K562 (cell line): ENCODE measurements around the gene PLAGL1. TPM values are rescaled to one million over a fixed set of nuclear protein-coding genes. Genes with fewer than 3 reads are reported as not detected.
A peak's percentile ranks its signal among the peaks of the same experiment; 100 is the strongest.

Experiments
- ARID1B ChIP-seq: fragments of 450-650 bp; IDR thresholded peaks from 2 replicates; pipeline ENCODE4 v1.6.1; 2016; ENCODE audit warnings: antibody characterized with exemption, mild to moderate bottlenecking, inconsistent platforms
- ATF7 ChIP-seq: fragments of 450-650 bp; IDR thresholded peaks from 2 replicates; pipeline ENCODE4 v1.7.1; 2014; ENCODE audit warnings: mild to moderate bottlenecking, moderate library complexity
- EWSR1 ChIP-seq: fragments of 450-650 bp; IDR thresholded peaks from 2 replicates; pipeline ENCODE4 v1.6.1; 2018; ENCODE audit warnings: borderline replicate concordance, mild to moderate bottlenecking, low read depth, moderate library complexity; ENCODE audit not compliant: partially characterized antibody
- EZH2 ChIP-seq: IDR thresholded peaks from 2 replicates; pipeline ENCODE4 v1.6.1; 2012; ENCODE audit warnings: low read depth, mild to moderate bottlenecking, inconsistent platforms, low read length, borderline replicate concordance
- GABPA ChIP-seq: fragments of 200-800 bp; sonication (Bioruptor generic); conservative IDR thresholded peaks from 2 replicates; pipeline ENCODE4 v1.6.1; 2016; ENCODE audit warnings: low read depth, missing genetic modification characterization, missing compliant biosample characterization
- MEIS2 ChIP-seq: fragments of 450-650 bp; IDR thresholded peaks from 2 replicates; pipeline ENCODE4 v1.6.1; 2014; ENCODE audit warnings: mild to moderate bottlenecking; ENCODE audit not compliant: partially characterized antibody
- MTA1 ChIP-seq: fragments of 450-650 bp; IDR thresholded peaks from 2 replicates; pipeline ENCODE4 v1.6.1; 2017; ENCODE audit warnings: borderline replicate concordance
- NEUROD1 ChIP-seq: fragments of 150-350 bp; IDR thresholded peaks from 2 replicates; pipeline ENCODE4 v1.6.1; 2014; ENCODE audit warnings: borderline replicate concordance, low read length, low read depth; ENCODE audit not compliant: partially characterized antibody
- NR2C2 ChIP-seq, 2 experiments: fragments of 200-800 bp in 1 of 2; sonication (Bioruptor generic) in 1 of 2; sonication (generic) in 1 of 2; formaldehyde crosslinking in 1 of 2; IDR thresholded peaks; 2 replicates each; pipeline versions ENCODE4 v1.6.1 to v1.8.0; 2016 to 2022; ENCODE audit warnings: mild to moderate bottlenecking in 1 of 2, missing compliant biosample characterization in 1 of 2, missing genetic modification characterization in 1 of 2, missing genetic modification reagents in 1 of 2
- PHB ChIP-seq: fragments of 250-450 bp; sonication (Bioruptor Pico); IDR thresholded peaks from 2 replicates; pipeline ENCODE4 v1.5.0; 2021
- ZC3H4 ChIP-seq: sonication (generic); formaldehyde crosslinking; IDR thresholded peaks from 2 replicates; pipeline ENCODE4 v1.9.0; 2021; ENCODE audit warnings: missing genetic modification reagents, borderline replicate concordance
- ZNF76 ChIP-seq: fragments of 250-450 bp; sonication (Bioruptor Pico); IDR thresholded peaks from 2 replicates; pipeline ENCODE4 v1.4.0; 2020; ENCODE audit warnings: mild to moderate bottlenecking, moderate library complexity, borderline replicate concordance
- polyA plus RNA-seq, 8 experiments: library from polyadenylated mRNA; depleted of rRNA in 4 of 8; stranded (reverse) in 5 of 8; unstranded in 3 of 8; fragments of >200 nt; fragmentation: Nextera tagmentation in 2 of 8; fragmentation: Illumina TruSeq in 1 of 8; extraction: Ambion mirVana in 2 of 8; extraction: Trizol in 1 of 8; gene quantifications; 2 replicates each; pipeline versions ENCODE4 v1.2.1 to v1.2.3, GENCODE V29; 2011 to 2014; ENCODE audit warnings: inconsistent platforms in 1 of 8, missing spikeins in 1 of 8
- total RNA-seq, 7 experiments: library from RNA; depleted of rRNA in 6 of 7; stranded (reverse); fragments of >200 nt in 6 of 7; fragmentation: Illumina TruSeq in 2 of 7; extraction: Trizol in 2 of 7; gene quantifications; 2 replicates each; pipeline versions ENCODE4 v1.2.1 to v1.2.3, GENCODE V29; 2011 to 2021; ENCODE audit warnings: low replicate concordance in 1 of 7
- TF ChIP-seq, protein P1 (sequence below): fragments of 200-800 bp; sonication (Bioruptor generic); IDR thresholded peaks from 2 replicates; pipeline ENCODE4 v1.6.1; 2017; ENCODE audit warnings: missing genetic modification characterization, missing compliant biosample characterization
- TF ChIP-seq, protein P2 (sequence below), 3 experiments: fragments of 200-800 bp in 1 of 3; sonication (Bioruptor generic) in 1 of 3; sonication (generic) in 1 of 3; formaldehyde crosslinking in 1 of 3; IDR thresholded peaks; 2 replicates each; pipeline versions ENCODE4 v1.6.1 to v1.8.0; 2016 to 2022; ENCODE audit warnings: mild to moderate bottlenecking in 2 of 3, missing compliant biosample characterization in 2 of 3, missing genetic modification characterization in 2 of 3, missing genetic modification reagents in 1 of 3
- TF ChIP-seq, protein P3 (sequence below), 2 experiments: IDR thresholded peaks in 1 of 2; conservative IDR thresholded peaks in 1 of 2; 2 replicates each; pipeline ENCODE4 v1.6.1; 2016; ENCODE audit warnings: low read depth in 2 of 2, mild to moderate bottlenecking in 1 of 2, missing compliant biosample characterization in 1 of 2, missing genetic modification characterization in 1 of 2, moderate library complexity in 1 of 2
- TF ChIP-seq, protein P4 (sequence below): fragments of 250-450 bp; sonication (Bioruptor Pico); IDR thresholded peaks from 2 replicates; pipeline ENCODE4 v1.5.0; 2021

The PLAGL1 gene
- total and polyA plus RNA-seq, 9 of the 15 experiments (the other 6 are each of a cell fraction or from before 2014, with no cell fraction given) = 4.9 to 29.6 (median 13.2) TPM

DNA sequence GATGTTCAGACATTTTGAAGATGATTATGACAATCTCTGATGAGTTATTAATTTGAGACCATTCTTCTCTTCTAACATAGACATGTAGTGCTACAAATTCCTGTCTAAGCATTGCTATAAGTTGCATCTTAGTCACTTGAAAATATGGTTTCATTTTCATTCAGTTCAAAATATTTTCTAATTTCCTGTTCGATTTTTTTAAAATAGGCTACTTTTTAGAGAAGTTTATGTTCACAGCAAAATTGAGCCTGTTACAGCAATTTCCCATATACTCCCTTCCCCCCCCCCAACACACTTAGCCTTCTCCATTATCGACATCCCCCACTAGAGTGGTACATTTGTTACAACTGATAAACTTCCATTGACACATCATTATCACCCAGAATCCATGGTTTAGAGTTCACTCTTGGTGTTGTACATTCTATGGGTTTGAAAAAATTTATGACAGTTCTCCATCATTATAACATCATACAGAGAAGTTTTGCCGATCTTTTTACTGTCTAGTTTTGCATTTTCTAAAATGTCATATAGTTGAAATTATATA, 31.2 kb downstream of the PLAGL1 start (continued):
- TF ChIP-seq, protein P1, sequence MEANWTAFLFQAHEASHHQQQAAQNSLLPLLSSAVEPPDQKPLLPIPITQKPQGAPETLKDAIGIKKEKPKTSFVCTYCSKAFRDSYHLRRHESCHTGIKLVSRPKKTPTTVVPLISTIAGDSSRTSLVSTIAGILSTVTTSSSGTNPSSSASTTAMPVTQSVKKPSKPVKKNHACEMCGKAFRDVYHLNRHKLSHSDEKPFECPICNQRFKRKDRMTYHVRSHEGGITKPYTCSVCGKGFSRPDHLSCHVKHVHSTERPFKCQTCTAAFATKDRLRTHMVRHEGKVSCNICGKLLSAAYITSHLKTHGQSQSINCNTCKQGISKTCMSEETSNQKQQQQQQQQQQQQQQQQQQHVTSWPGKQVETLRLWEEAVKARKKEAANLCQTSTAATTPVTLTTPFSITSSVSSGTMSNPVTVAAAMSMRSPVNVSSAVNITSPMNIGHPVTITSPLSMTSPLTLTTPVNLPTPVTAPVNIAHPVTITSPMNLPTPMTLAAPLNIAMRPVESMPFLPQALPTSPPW (CRISPR knock-in tag) = peak; percentile 46
- TF ChIP-seq EWSR1 = no peak
- TF ChIP-seq ATF7 = no peak
- TF ChIP-seq MEIS2 = peak; percentile 59
- TF ChIP-seq NEUROD1 = no peak
- TF ChIP-seq MTA1 = no peak
- no peak for TF ChIP-seq NR2C2 (CRISPR knock-in tag; IDR thresholded peaks at IDR 0.05)
- no peak for TF ChIP-seq NR2C2 (tag; IDR thresholded peaks at IDR 0.05)
- TF ChIP-seq GABPA = no peak
- TF ChIP-seq, protein P2, sequence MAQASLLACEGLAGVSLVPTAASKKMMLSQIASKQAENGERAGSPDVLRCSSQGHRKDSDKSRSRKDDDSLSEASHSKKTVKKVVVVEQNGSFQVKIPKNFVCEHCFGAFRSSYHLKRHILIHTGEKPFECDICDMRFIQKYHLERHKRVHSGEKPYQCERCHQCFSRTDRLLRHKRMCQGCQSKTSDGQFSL (CRISPR knock-in tag; IDR thresholded peaks at IDR 0.05) = no peak
- TF ChIP-seq, protein P2 (tag; IDR thresholded peaks at IDR 0.05) = peak in 1 of 2 experiments; percentile 63; a peak in 1 of 4 replicates
- TF ChIP-seq EZH2 = no peak
- peak; percentile 61 for TF ChIP-seq ARID1B
- TF ChIP-seq PHB (CRISPR knock-in tag) = no peak
- TF ChIP-seq, protein P3, sequence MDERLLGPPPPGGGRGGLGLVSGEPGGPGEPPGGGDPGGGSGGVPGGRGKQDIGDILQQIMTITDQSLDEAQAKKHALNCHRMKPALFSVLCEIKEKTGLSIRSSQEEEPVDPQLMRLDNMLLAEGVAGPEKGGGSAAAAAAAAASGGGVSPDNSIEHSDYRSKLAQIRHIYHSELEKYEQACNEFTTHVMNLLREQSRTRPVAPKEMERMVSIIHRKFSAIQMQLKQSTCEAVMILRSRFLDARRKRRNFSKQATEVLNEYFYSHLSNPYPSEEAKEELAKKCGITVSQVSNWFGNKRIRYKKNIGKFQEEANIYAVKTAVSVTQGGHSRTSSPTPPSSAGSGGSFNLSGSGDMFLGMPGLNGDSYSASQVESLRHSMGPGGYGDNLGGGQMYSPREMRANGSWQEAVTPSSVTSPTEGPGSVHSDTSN (CRISPR knock-in tag; IDR thresholded peaks at IDR 0.05; ENCODE audit: low read depth) = no peak
- TF ChIP-seq, protein P3 (tag; conservative IDR thresholded peaks at IDR 0.05; ENCODE audit: low read depth) = peak; percentile 18; the same call in 1 of the 2 replicates
- TF ChIP-seq ZC3H4 (CRISPR knock-in tag) = no peak
- TF ChIP-seq, protein P4, sequence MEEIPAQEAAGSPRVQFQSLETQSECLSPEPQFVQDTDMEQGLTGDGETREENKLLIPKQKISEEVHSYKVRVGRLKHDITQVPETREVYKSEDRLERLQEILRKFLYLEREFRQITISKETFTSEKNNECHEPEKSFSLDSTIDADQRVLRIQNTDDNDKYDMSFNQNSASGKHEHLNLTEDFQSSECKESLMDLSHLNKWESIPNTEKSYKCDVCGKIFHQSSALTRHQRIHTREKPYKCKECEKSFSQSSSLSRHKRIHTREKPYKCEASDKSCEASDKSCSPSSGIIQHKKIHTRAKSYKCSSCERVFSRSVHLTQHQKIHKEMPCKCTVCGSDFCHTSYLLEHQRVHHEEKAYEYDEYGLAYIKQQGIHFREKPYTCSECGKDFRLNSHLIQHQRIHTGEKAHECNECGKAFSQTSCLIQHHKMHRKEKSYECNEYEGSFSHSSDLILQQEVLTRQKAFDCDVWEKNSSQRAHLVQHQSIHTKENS (CRISPR knock-in tag) = no peak
- TF ChIP-seq ZNF76 (CRISPR knock-in tag) = no peak
